ENCODE data around the gene SRSF5. TPM values are rescaled to one million over a fixed set of nuclear protein-coding genes. Genes with fewer than 3 reads are reported as not detected.

The SRSF5 gene
- total RNA-seq, 1 experiment from 2014 or later = 389 TPM

DNA sequence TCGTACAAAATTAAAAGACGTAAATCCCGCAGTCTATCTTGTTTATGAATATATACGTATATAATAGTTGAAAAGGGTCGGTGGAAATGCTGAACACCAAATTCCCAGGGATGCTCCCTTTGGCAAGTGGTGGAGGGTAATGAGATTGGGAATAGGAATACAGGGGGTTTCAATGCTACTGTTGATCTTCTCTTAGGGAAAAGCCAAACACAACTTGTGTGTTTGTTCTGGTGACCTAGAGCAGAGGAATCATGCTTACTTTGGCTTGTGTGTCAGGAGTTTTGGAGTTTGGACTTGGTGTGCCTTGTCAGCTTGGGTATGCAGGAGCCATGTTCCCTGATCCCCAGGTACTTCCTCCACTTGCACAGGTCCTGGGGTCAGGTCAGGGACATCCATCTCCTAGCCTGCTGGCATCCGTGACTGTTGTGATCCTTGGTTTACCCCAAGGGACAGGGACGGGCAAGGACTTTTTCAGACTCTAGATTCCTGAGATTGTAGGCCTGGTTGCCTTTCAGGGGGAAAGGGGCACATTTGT, 26.0 kb downstream of the SRSF5 start:
- no peaks in the 10 kb centered on the region for H4K20me1 ChIP-seq (ENCODE audit: control insufficient read depth, insufficient read depth, insufficient read length)
- no peak overlapping the region for H3T11ph ChIP-seq (ENCODE audit: low read length)
- Mint-ChIP-seq H3K27me3 (ENCODE audit: low read depth) (peaks cover 8% of the 10 kb centered on the region), H3K4me1 (peaks cover 0 to 3% of the 10 kb centered on the region in 2 experiments; a peak in 3 of 4 replicates), H3K4me3 (no peak overlapping the region), H3K36me3 (ENCODE audit: insufficient read depth in 1 of 3, low read depth in 3 of 3) (no peaks in the 10 kb centered on the region), H3K27ac (no peak overlapping the region), H3K9me3 (peaks cover 0 to 6% of the 10 kb centered on the region in 2 experiments; a peak in 3 of 5 replicates)
- H3K4me1 ChIP-seq (ENCODE audit: insufficient read depth, low read length) = no peaks in the 10 kb centered on the region
- no peaks in the 10 kb centered on the region for H3K23me2 ChIP-seq (ENCODE audit: insufficient read length, low read depth, low read length, poor library complexity, severe bottlenecking)
- H2BK12ac ChIP-seq (ENCODE audit: insufficient read length, low read depth, low read length) = no peak overlapping the region
- H2BK5ac ChIP-seq (ENCODE audit: insufficient read length, low read length) = no peak overlapping the region
- H2BK15ac ChIP-seq (ENCODE audit: low read depth, low read length) = no peak overlapping the region
- H4K5ac ChIP-seq (ENCODE audit: insufficient read length, low read depth, low read length) = no peak overlapping the region
- H3K4ac ChIP-seq (ENCODE audit: low read depth, low read length) = no peak overlapping the region
- H2AFZ ChIP-seq (ENCODE audit: low read length) = no peak overlapping the region
- H3K14ac ChIP-seq (ENCODE audit: insufficient read depth, low read length) = no peak overlapping the region
- H3K79me2 ChIP-seq (ENCODE audit: insufficient read depth, low read length) = no peaks in the 10 kb centered on the region
- no peak overlapping the region for H3K23ac ChIP-seq (ENCODE audit: insufficient read length, low read depth, low read length)
- H2AK5ac ChIP-seq (ENCODE audit: insufficient read length, low read length) = no peak overlapping the region
- H4K8ac ChIP-seq (replicated peaks; ENCODE audit: insufficient read length, low read depth, low read length) = no peak overlapping the region
- H2BK120ac ChIP-seq (ENCODE audit: low read depth, low read length, poor library complexity, severe bottlenecking) = no peak overlapping the region
- H3K79me1 ChIP-seq (ENCODE audit: insufficient read depth, low read depth, low read length, poor library complexity, severe bottlenecking) = no peaks in the 10 kb centered on the region
- H3K4me2 ChIP-seq (ENCODE audit: insufficient read depth, insufficient read length, low read length) = no peak overlapping the region
- H3K27ac ChIP-seq (ENCODE audit: insufficient read length, low read depth, low read length) = no peak overlapping the region
- no peaks in the 10 kb centered on the region for H3K27me3 ChIP-seq (ENCODE audit: insufficient read depth, low read length)
- H3K56ac ChIP-seq (ENCODE audit: insufficient read length, low read depth, low read length) = no peak overlapping the region
- H3K18ac ChIP-seq (ENCODE audit: insufficient read length, low read depth, low read length) = no peak overlapping the region
- H4K91ac ChIP-seq (ENCODE audit: insufficient read length, low read depth, low read length) = no peak overlapping the region
- no peak for DNase-seq
- TF ChIP-seq, protein P1, sequence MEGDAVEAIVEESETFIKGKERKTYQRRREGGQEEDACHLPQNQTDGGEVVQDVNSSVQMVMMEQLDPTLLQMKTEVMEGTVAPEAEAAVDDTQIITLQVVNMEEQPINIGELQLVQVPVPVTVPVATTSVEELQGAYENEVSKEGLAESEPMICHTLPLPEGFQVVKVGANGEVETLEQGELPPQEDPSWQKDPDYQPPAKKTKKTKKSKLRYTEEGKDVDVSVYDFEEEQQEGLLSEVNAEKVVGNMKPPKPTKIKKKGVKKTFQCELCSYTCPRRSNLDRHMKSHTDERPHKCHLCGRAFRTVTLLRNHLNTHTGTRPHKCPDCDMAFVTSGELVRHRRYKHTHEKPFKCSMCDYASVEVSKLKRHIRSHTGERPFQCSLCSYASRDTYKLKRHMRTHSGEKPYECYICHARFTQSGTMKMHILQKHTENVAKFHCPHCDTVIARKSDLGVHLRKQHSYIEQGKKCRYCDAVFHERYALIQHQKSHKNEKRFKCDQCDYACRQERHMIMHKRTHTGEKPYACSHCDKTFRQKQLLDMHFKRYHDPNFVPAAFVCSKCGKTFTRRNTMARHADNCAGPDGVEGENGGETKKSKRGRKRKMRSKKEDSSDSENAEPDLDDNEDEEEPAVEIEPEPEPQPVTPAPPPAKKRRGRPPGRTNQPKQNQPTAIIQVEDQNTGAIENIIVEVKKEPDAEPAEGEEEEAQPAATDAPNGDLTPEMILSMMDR (conservative IDR thresholded peaks at IDR 0.05) = no peak
- H3K9me3 ChIP-seq (ENCODE audit: control insufficient read depth, low read depth, low read length) = no peaks in the 10 kb centered on the region
- no peak overlapping the region for H2BK20ac ChIP-seq (ENCODE audit: low read depth, low read length, poor library complexity, severe bottlenecking)
- H3K9ac ChIP-seq (ENCODE audit: extremely low read depth, insufficient read length, low read length) = no peak overlapping the region
- no CpG with 5 or more reads among the region's 7 CpGs for WGBS (ENCODE audit: extremely low coverage, insufficient read length, low lambda C conversion rate)
